Stimulated activated CD4-positive, alpha-beta T cell treated with anti-CD3 and anti-CD28 coated beads, Interleukin-1b, Interleukin-23, amount 100 ng/mL, for 4 hours (primary cell): Measurements from ENCODE around the gene VKORC1.

Source experiments
- DNase-seq, 2 donors: peaks; one replicate each; pipeline ENCODE4 v3.0.0-alpha.2; 2020; ENCODE audit warnings: low read depth in 2 of 2

The VKORC1 gene

GRCh38 chr16:31130336-31130891, 35.8 kb upstream of the VKORC1 start:
- no peak for DNase-seq

- no peak for DNase-seq
These were observed 35.2 kb upstream of the VKORC1 start for GRCh38 chr16:31129568-31130335.

- no peak for DNase-seq
These were observed 34.3 kb upstream of the VKORC1 start for GRCh38 chr16:31128711-31129567.

GRCh38 chr16:31127182-31127581, 32.6 kb upstream of the VKORC1 start:
- DNase-seq = no peak

GRCh38 chr16:31125844-31126243, 31.2 kb upstream of the VKORC1 start:
- no peak for DNase-seq

GRCh38 chr16:31120129-31120528, 25.5 kb upstream of the VKORC1 start:
- no peak for DNase-seq

GRCh38 chr16:31118223-31119155, 23.9 kb upstream of the VKORC1 start:
- DNase-seq = no peak

GRCh38 chr16:31117384-31118222, 23.0 kb upstream of the VKORC1 start, which contains the start of gene KAT8:
Gene KAT8 (plus strand): TSS chr16:31117664. CDS start chr16:31117682, 18 bp downstream.
- peak; percentile 94 to 96 for DNase-seq

- no peak for DNase-seq
These were observed 19.9 kb upstream of the VKORC1 start for GRCh38 chr16:31114468-31114867.

GRCh38 chr16:31113121-31114120, 18.8 kb upstream of the VKORC1 start:
- DNase-seq = no peak

- no peak for DNase-seq
These were observed 18.1 kb upstream of the VKORC1 start for GRCh38 chr16:31112711-31113110.

GRCh38 chr16:31111881-31112466, 17.4 kb upstream of the VKORC1 start:
- DNase-seq = no peak

GRCh38 chr16:31110106-31111034, 15.8 kb upstream of the VKORC1 start:
- DNase-seq = no peak

GRCh38 chr16:31109622-31110021, 15.0 kb upstream of the VKORC1 start:
- DNase-seq = no peak

- no peak for DNase-seq
These were observed 14.4 kb upstream of the VKORC1 start for GRCh38 chr16:31108794-31109558.

GRCh38 chr16:31108035-31108793, 13.6 kb upstream of the VKORC1 start, which contains the start of gene BCKDK:
Gene BCKDK (plus strand): TSS chr16:31108386. CDS start chr16:31109224, 838 bp downstream.
- peak; percentile 54 to 69 for DNase-seq
